Measurements from ENCODE around the gene DLX4. TPM values are rescaled to one million over a fixed set of nuclear protein-coding genes. Genes with fewer than 3 reads are reported as not detected.

Gene DLX4
- under 1 TPM; 0.28 to 0.61 (median 0.39) TPM for polyA plus RNA-seq (ENCODE audit: insufficient read length in 3 of 3)

- no peak for DNase-seq (ENCODE audit: low read depth in 3 of 3, low spot score in 2 of 3)
These were observed at the start of gene DLX4 for GRCh38 chr17:49969134-49969759. DLX4 (plus strand) TSS chr17:49969190; CDS start chr17:49969469, 279 bp downstream.

DNA sequence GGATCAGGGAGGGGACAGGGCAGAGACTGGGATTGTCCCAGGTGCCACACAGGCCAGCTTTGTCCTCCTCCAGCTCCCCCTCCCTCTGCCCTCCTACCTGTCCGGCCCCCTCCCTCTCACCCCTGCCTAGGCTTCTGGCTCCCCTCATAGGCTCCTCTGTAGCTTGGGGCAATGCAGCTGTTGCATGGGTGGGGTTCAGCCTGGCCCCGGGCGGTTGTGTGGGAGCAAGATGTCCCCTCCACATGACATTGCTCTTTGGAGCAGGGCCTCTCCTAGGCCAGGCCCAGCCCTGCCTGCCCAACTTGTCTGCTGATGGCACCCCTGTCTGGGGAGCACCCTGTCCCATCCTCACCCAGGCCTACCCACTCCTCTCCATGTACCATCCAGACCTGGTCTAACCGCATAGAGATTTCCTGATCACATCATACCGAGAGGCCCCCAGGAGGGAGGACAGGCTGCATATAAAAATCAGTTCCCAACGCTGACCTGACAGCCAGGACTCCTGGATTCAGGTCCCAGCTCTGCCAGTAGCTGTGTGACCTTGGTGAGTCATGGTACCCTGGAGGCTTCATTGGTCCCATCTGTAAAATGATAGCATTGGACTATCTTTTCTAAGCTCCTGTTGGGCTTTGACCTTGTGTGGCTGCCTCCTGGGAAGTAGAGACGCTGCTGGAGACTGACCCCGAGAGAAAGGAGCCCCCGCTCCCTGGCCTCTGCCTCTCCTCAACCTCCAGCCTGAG, 48.8 kb upstream of the DLX4 start:
- DNase-seq (ENCODE audit: low read depth in 3 of 3, low spot score in 2 of 3), result no peak

DNA sequence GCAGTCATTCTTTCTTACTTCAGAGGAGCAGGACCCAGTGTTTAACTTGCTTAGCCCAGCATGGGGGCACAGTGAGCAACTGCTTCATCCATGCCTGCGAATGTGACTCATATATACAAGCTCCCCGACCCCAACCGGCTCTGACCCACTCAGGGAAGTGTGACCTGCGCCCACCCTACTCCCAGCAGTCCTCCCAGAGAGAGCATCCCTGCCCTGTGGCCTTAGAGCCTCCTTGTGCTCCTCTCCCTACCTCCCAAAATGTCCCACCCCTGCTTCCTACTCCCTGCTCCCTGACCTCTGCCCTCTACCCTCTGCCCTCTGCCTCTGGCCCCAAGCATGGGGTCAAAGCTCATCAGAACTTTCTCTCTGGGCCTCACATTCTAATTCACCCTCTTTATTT, 46.9 kb upstream of the DLX4 start:
- no peak for DNase-seq (ENCODE audit: low read depth in 3 of 3, low spot score in 2 of 3)

DNA sequence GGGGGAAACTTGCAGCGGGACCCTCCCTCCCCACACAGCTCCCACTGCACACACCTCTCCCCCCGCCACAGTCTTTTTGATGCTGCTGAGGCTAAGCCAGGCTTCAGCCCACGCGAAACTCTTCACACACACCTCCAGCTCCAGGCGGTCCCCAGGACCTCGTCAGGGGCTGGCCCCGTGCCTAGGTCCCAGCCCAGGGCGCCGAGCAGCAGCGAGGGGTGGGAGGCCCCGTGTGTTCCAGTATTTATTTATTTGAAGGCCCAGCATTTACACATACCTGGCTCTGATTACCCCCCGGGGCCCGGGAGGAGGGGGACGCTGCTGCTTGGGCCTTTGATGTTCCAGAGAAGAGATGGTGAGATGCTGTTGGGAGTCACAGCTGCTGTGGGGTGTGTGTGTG, 44.9 kb upstream of the DLX4 start:
- no peak for DNase-seq (ENCODE audit: low read depth in 3 of 3, low spot score in 2 of 3)

DNA sequence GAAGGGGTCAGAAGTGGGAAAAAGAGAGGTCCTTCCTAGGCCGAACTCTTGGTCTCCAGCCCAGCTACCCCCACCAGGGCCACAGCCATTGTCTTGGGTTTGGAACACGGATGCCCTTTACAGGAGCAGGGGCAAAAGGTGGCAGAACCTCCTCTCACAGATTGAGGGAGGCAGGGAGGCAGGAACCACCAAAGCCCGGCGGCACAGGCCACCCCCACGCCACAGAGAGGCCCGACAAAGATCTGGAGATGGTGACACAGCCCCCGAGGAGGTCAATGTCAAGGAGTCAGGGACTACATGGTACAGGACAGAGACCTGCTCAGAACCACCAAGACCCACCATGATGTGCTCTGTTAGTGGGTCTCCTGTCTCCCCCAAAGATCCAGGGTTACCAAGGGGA, 44.4 kb upstream of the DLX4 start:
- no peak for DNase-seq (ENCODE audit: low read depth in 3 of 3, low spot score in 2 of 3)

- DNase-seq (ENCODE audit: low read depth in 3 of 3, low spot score in 2 of 3), result no peak
These were observed 43.1 kb upstream of the DLX4 start for GRCh38 chr17:49925921-49926320.

- no peak for DNase-seq (ENCODE audit: low read depth in 3 of 3, low spot score in 2 of 3)
These were observed 42.1 kb upstream of the DLX4 start for GRCh38 chr17:49926886-49927285.

DNA sequence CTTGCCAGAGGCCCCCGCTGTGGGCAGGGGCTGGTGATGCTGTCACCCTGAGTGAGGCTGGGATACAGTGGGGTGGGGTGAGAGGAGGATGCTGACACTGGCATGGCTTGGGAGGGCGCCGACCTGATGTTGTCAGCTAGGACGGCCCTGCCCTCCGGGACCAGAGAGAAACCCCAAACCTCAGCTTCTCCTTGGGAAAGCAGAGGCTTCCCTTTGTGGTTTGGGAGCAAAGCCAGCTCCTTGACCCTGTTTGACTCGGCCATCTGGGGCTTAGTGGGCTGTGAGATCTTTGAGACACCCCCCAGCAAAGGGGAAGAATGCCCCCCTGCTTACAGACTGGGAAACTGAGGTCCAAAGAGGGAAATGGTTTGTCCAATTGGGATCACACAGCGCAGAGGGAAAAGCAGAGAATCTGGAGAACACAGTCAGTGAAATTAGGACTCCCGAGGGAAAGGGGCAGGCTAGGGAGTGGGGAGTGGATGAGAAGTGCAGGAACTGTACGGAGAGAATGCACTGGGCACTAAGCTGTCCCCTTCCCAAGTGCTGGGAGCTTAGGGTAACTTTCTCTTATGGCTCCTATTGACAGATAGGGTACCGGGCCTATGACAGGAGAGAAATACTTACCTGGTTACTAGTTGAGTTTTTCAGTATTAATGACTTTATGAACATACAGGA, 40.7 kb upstream of the DLX4 start:
- no peak for DNase-seq (ENCODE audit: low read depth in 3 of 3, low spot score in 2 of 3)

- DNase-seq (ENCODE audit: low read depth in 3 of 3, low spot score in 2 of 3), result no peak
These were observed 40.0 kb upstream of the DLX4 start for GRCh38 chr17:49928837-49929475.

GRCh38 chr17:49930880-49931279, 38.1 kb upstream of the DLX4 start:
- no peak for DNase-seq (ENCODE audit: low read depth in 3 of 3, low spot score in 2 of 3)

- no peak for DNase-seq (ENCODE audit: low read depth in 3 of 3, low spot score in 2 of 3)
These were observed 37.4 kb upstream of the DLX4 start for GRCh38 chr17:49931416-49932137.

GRCh38 chr17:49932138-49932723, 36.8 kb upstream of the DLX4 start:
- DNase-seq (ENCODE audit: low read depth in 3 of 3, low spot score in 2 of 3), result no peak

- no peak for DNase-seq (ENCODE audit: low read depth in 3 of 3, low spot score in 2 of 3)
These were observed 36.1 kb upstream of the DLX4 start for GRCh38 chr17:49932901-49933300.

GRCh38 chr17:49935526-49936210, 33.3 kb upstream of the DLX4 start:
- no peak for DNase-seq (ENCODE audit: low read depth in 3 of 3, low spot score in 2 of 3)

- DNase-seq (ENCODE audit: low read depth in 3 of 3, low spot score in 2 of 3), result no peak
These were observed 32.6 kb upstream of the DLX4 start for GRCh38 chr17:49936386-49936785.

DNA sequence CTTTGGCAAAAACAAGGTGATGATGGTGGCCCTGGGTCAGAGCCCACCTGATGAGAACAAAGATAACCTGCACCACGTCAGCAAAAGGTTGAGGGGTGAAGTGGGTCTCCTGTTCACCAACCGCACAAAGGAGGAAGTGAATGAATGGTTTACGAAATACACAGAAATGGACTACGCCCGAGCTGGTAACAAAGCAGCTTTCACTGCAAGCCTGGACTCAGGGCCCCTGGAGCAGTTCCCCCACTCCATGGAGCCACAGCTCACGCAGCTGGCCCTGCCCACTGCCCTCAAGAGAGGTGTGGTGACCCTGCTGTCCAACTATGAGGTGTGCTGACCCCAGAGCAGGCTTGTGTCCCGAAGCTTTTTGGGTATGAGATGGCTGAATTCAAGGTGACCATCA, 29.7 kb upstream of the DLX4 start:
- DNase-seq (ENCODE audit: low read depth in 3 of 3, low spot score in 2 of 3), result no peak

DNA sequence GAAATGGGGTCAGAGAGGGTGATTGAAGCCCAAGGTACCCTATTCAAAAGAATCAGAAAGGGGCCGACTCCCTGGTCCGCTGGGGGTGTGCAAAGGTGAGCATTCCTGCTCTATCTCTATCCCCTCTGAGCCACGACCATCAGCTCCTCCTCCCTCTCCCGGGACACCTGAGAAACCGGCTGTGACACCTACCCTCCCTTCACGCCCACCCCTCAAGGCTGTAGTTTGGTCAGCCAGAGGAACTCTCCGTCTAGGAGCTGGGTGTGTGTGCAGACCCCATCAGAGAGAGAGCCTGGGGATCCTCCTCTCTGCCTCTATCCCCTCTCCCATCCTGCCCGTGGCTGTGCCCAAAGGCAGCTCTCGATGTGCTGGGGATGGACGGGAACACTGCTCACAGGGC, 27.6 kb upstream of the DLX4 start:
- DNase-seq (ENCODE audit: low read depth in 3 of 3, low spot score in 2 of 3), result no peak

DNA sequence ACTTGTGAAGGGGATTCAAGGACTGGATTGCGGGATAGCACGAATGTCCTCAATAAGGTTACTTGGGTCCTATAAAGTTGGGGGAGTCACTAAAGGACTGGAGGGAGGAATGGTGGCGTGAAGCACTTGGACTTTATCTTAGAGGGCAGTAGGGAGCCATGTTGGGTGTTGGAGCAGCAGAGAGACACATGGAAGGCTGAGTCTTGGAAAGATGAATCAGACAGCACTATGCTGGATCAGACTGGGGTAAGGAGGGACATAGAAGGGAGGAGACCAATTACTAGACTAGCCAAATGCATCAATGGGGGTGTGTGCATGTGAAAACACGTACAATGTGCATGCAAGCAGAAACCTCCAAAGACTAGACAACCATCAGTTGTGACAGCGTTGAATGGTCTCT, 26.0 kb upstream of the DLX4 start:
- no peak for DNase-seq (ENCODE audit: low read depth in 3 of 3, low spot score in 2 of 3)

GRCh38 chr17:49944273-49944870, 24.6 kb upstream of the DLX4 start:
- no peak for DNase-seq (ENCODE audit: low read depth in 3 of 3, low spot score in 2 of 3)
